ENCODE measurements around the gene NNAT. TPM values are rescaled to one million over a fixed set of nuclear protein-coding genes. Genes with fewer than 3 reads are reported as not detected.
"Not testable (repeated sequence)": the region's sequence is repeated elsewhere in the genome, so short reads cannot be mapped to it uniquely, and the experiment has no call there.

NNAT gene
- total RNA-seq, 1 experiment from 2014 or later, result not detected

- Histone ChIP-seq H3K9me3 (no peaks in the 10 kb centered on the region), H3K4me3 (no peak overlapping the region), H3K36me3 (no peaks in the 10 kb centered on the region), H3K27me3 (peaks cover 12% of the 10 kb centered on the region; the same call in 1 of the 2 replicates)
- no peak for DNase-seq
Measured at GRCh38 chr20:37544386-37544785, 23.3 kb downstream of the NNAT start.

GRCh38 chr20:37545516-37545915 is 24.5 kb downstream of the NNAT start:
- Histone ChIP-seq H3K27me3 (peaks cover 13% of the 10 kb centered on the region; the same call in 1 of the 2 replicates), H3K36me3 (no peaks in the 10 kb centered on the region), H3K9me3 (no peaks in the 10 kb centered on the region), H3K4me3 (no peak overlapping the region)
- DNase-seq, result no peak

GRCh38 chr20:37547912-37548311 is 26.9 kb downstream of the NNAT start:
- Histone ChIP-seq H3K9me3 (no peaks in the 10 kb centered on the region), H3K27me3 (peaks cover 15% of the 10 kb centered on the region), H3K4me3 (no peak overlapping the region), H3K36me3 (no peaks in the 10 kb centered on the region)
- no peak for DNase-seq

GRCh38 chr20:37550101-37550920 is 29.3 kb downstream of the NNAT start:
- not testable (repeated sequence) for H3K9me3 ChIP-seq, H3K27me3 ChIP-seq, H3K36me3 ChIP-seq, H3K4me3 ChIP-seq, DNase-seq

GRCh38 chr20:37551660-37552059 is 30.6 kb downstream of the NNAT start:
- not testable (repeated sequence) for H3K9me3 ChIP-seq, H3K27me3 ChIP-seq, H3K36me3 ChIP-seq, H3K4me3 ChIP-seq, DNase-seq

GRCh38 chr20:37552415-37552814 is 31.4 kb downstream of the NNAT start:
- Histone ChIP-seq H3K36me3 (no peaks in the 10 kb centered on the region), H3K27me3 (peaks cover 5% of the 10 kb centered on the region), H3K9me3 (no peaks in the 10 kb centered on the region), H3K4me3 (no peak overlapping the region)
- no peak for DNase-seq

GRCh38 chr20:37554721-37555298 is 33.8 kb downstream of the NNAT start:
- H3K4me3 ChIP-seq, result not testable (repeated sequence)

GRCh38 chr20:37556538-37556937 is 35.5 kb downstream of the NNAT start:
- H3K9me3 ChIP-seq, result no peaks in the 10 kb centered on the region
- no peak overlapping the region for H3K4me3 ChIP-seq
- H3K27me3 ChIP-seq, result peaks cover 12% of the 10 kb centered on the region
- no peaks in the 10 kb centered on the region for H3K36me3 ChIP-seq
- DNase-seq, result no peak

More at GRCh38 chr20:37554721-37555298, 33.8 kb downstream of the NNAT start:
- not testable (repeated sequence) for H3K9me3 ChIP-seq, DNase-seq, H3K36me3 ChIP-seq, H3K27me3 ChIP-seq

- H3K36me3 ChIP-seq, result no peaks in the 10 kb centered on the region
- no peak for DNase-seq
Measured at GRCh38 chr20:37558306-37558705, 37.3 kb downstream of the NNAT start.

GRCh38 chr20:37558779-37559178 is 37.7 kb downstream of the NNAT start:
- Histone ChIP-seq H3K27me3 (peaks cover 27% of the 10 kb centered on the region), H3K9me3 (no peaks in the 10 kb centered on the region), H3K4me3 (no peak overlapping the region), H3K36me3 (no peaks in the 10 kb centered on the region)
- no peak for DNase-seq

More at GRCh38 chr20:37558306-37558705, 37.3 kb downstream of the NNAT start:
- Histone ChIP-seq H3K9me3 (no peaks in the 10 kb centered on the region), H3K4me3 (no peak overlapping the region), H3K27me3 (peaks cover 22% of the 10 kb centered on the region)

- peaks cover 31% of the 10 kb centered on the region for H3K27me3 ChIP-seq
- H3K4me3 ChIP-seq, result no peak overlapping the region
Measured at GRCh38 chr20:37559312-37560027, 38.4 kb downstream of the NNAT start.

GRCh38 chr20:37560629-37561028 is 39.6 kb downstream of the NNAT start:
- DNase-seq, result no peak
- peaks cover 35% of the 10 kb centered on the region for H3K27me3 ChIP-seq
- H3K36me3 ChIP-seq, result no peaks in the 10 kb centered on the region

More at GRCh38 chr20:37559312-37560027, 38.4 kb downstream of the NNAT start:
- no peak for DNase-seq
- Histone ChIP-seq H3K9me3 (no peaks in the 10 kb centered on the region), H3K36me3 (no peaks in the 10 kb centered on the region)

GRCh38 chr20:37562695-37563480 is 41.8 kb downstream of the NNAT start:
- Histone ChIP-seq H3K4me3 (no peak overlapping the region), H3K9me3 (no peaks in the 10 kb centered on the region), H3K27me3 (peaks cover 47% of the 10 kb centered on the region), H3K36me3 (no peaks in the 10 kb centered on the region)
- no peak for DNase-seq

More at GRCh38 chr20:37560629-37561028, 39.6 kb downstream of the NNAT start:
- Histone ChIP-seq H3K9me3 (no peaks in the 10 kb centered on the region), H3K4me3 (no peak overlapping the region)

GRCh38 chr20:37564016-37564387 is 43.0 kb downstream of the NNAT start:
- Histone ChIP-seq H3K9me3 (no peaks in the 10 kb centered on the region), H3K36me3 (no peaks in the 10 kb centered on the region), H3K4me3 (no peak overlapping the region), H3K27me3 (peaks cover 58% of the 10 kb centered on the region)
- no peak for DNase-seq

- H3K4me3 ChIP-seq, result no peak overlapping the region
- H3K27me3 ChIP-seq, result peaks cover 64% of the 10 kb centered on the region
- peak; percentile 31 for DNase-seq
- H3K36me3 ChIP-seq, result no peaks in the 10 kb centered on the region
- H3K9me3 ChIP-seq, result no peaks in the 10 kb centered on the region
Measured at GRCh38 chr20:37564388-37565133, 43.5 kb downstream of the NNAT start.

Measured in MG63 (cell line).